ENCODE results near the gene CA10.

The CA10 gene

GRCh38 chr17:52047086-52047485, 111.4 kb downstream of the CA10 start:
- DNase-seq (ENCODE audit: low read depth): no peak

- no peak for DNase-seq (ENCODE audit: low read depth)
These were observed 117.3 kb downstream of the CA10 start for GRCh38 chr17:52041123-52041617.

- DNase-seq (ENCODE audit: low read depth): no peak
These were observed 122.1 kb downstream of the CA10 start for GRCh38 chr17:52036416-52036815.

- DNase-seq (ENCODE audit: low read depth): no peak
These were observed 123.1 kb downstream of the CA10 start for GRCh38 chr17:52035336-52035915.

GRCh38 chr17:52032454-52032853, 126.1 kb downstream of the CA10 start:
- DNase-seq (ENCODE audit: low read depth): no peak

GRCh38 chr17:52030052-52030451, 128.5 kb downstream of the CA10 start:
- DNase-seq (ENCODE audit: low read depth): no peak

GRCh38 chr17:52027620-52028295, 130.8 kb downstream of the CA10 start:
- DNase-seq (ENCODE audit: low read depth): no peak

- no peak for DNase-seq (ENCODE audit: low read depth)
These were observed 131.4 kb downstream of the CA10 start for GRCh38 chr17:52027081-52027480.

- DNase-seq (ENCODE audit: low read depth): no peak
These were observed 132.4 kb downstream of the CA10 start for GRCh38 chr17:52026075-52026474.

- no peak for DNase-seq (ENCODE audit: low read depth)
These were observed 133.3 kb downstream of the CA10 start for GRCh38 chr17:52025236-52025635.

- no peak for DNase-seq (ENCODE audit: low read depth)
These were observed 134.1 kb downstream of the CA10 start for GRCh38 chr17:52024300-52024870.

- DNase-seq (ENCODE audit: low read depth): no peak
These were observed 147.4 kb downstream of the CA10 start for GRCh38 chr17:52011064-52011463.

GRCh38 chr17:51999654-52000053, 158.9 kb downstream of the CA10 start:
- no peak for DNase-seq (ENCODE audit: low read depth)

GRCh38 chr17:51997723-51998122, 160.8 kb downstream of the CA10 start:
- DNase-seq (ENCODE audit: low read depth): no peak

GRCh38 chr17:51995797-51996403, 162.6 kb downstream of the CA10 start:
- DNase-seq (ENCODE audit: low read depth): no peak

- no peak for DNase-seq (ENCODE audit: low read depth)
These were observed 165.6 kb downstream of the CA10 start for GRCh38 chr17:51992864-51993416.

- no peak for DNase-seq (ENCODE audit: low read depth)
These were observed 187.4 kb downstream of the CA10 start for GRCh38 chr17:51971121-51971520.

- no peak for DNase-seq (ENCODE audit: low read depth)
These were observed 196.8 kb downstream of the CA10 start for GRCh38 chr17:51961689-51962088.

- no peak for DNase-seq (ENCODE audit: low read depth)
These were observed 200.7 kb downstream of the CA10 start for GRCh38 chr17:51957786-51958185.

GRCh38 chr17:51955245-51955644, 203.3 kb downstream of the CA10 start:
- no peak for DNase-seq (ENCODE audit: low read depth)

GRCh38 chr17:51954232-51954765, 204.2 kb downstream of the CA10 start:
- no peak for DNase-seq (ENCODE audit: low read depth)

GRCh38 chr17:51951741-51952140, 206.8 kb downstream of the CA10 start:
- no peak for DNase-seq (ENCODE audit: low read depth)

All from HS-27A (cell line).